Osteoblast (primary cell): ENCODE data around the gene XRCC1. TPM values are rescaled to one million over a fixed set of nuclear protein-coding genes. Genes with fewer than 3 reads are reported as not detected.

ENCODE experiments used
- DNase-seq: peaks from one replicate; pipeline ENCODE4 v3.0.0; 2011; ENCODE audit warnings: low spot score, mixed read lengths; ENCODE audit not compliant: insufficient read length; ENCODE audit errors: missing footprints
- H2AFZ ChIP-seq: 2 replicates; pipeline ENCODE4 v1.6.0; 2011; ENCODE audit warnings: mild to moderate bottlenecking, low read length
- H3K27ac ChIP-seq: 2 replicates; pipeline ENCODE4 v1.5.1; 2011; ENCODE audit warnings: mild to moderate bottlenecking, low read depth, low read length, moderate library complexity
- H3K27me3 ChIP-seq: 2 replicates; pipeline ENCODE4 v1.6.0; 2012; ENCODE audit warnings: mild to moderate bottlenecking, control low read depth, inconsistent platforms, low read length, moderate library complexity; ENCODE audit not compliant: insufficient read depth
- H3K36me3 ChIP-seq: 2 replicates; pipeline ENCODE4 v1.5.1; 2011; ENCODE audit warnings: mild to moderate bottlenecking, low read length, control low read depth, moderate library complexity; ENCODE audit not compliant: insufficient read depth
- H3K4me1 ChIP-seq: 2 replicates; pipeline ENCODE4 v1.5.1; 2011; ENCODE audit warnings: mild to moderate bottlenecking, low read length, control low read depth, moderate library complexity; ENCODE audit not compliant: insufficient read depth
- H3K4me2 ChIP-seq: 2 replicates; pipeline ENCODE4 v1.6.0; 2011; ENCODE audit warnings: mild to moderate bottlenecking, low read length; ENCODE audit not compliant: insufficient read depth
- H3K4me3 ChIP-seq: fragments of 200-600 bp; sonication (generic); 3 replicates; pipeline ENCODE4 v1.5.1; 2012; ENCODE audit warnings: mild to moderate bottlenecking, low read length, inconsistent platforms; ENCODE audit not compliant: insufficient read depth
- H3K79me2 ChIP-seq: 2 replicates; pipeline ENCODE4 v1.6.0; 2012; ENCODE audit warnings: mild to moderate bottlenecking, low read length, control low read depth, inconsistent platforms; ENCODE audit not compliant: insufficient read depth
- H3K9me3 ChIP-seq: 2 replicates; pipeline ENCODE4 v1.5.1; 2011; ENCODE audit warnings: low read depth, low read length, control low read depth
- H4K20me1 ChIP-seq: 2 replicates; pipeline ENCODE4 v1.6.0; 2012; ENCODE audit warnings: mild to moderate bottlenecking, low read length, control low read depth; ENCODE audit not compliant: insufficient read depth
- CTCF ChIP-seq: IDR thresholded peaks from 2 replicates; pipeline ENCODE4 v1.5.1; 2011; ENCODE audit warnings: mild to moderate bottlenecking, low read depth, low read length, moderate library complexity; ENCODE audit errors: extremely low read depth
- total RNA-seq: library from RNA; depleted of rRNA; stranded (reverse); fragments of >200 nt; gene quantifications from 2 replicates; pipeline ENCODE4 v1.2.3, GENCODE V29; 2012

XRCC1 gene
- total RNA-seq, 1 donor = 21.4 TPM

DNA sequence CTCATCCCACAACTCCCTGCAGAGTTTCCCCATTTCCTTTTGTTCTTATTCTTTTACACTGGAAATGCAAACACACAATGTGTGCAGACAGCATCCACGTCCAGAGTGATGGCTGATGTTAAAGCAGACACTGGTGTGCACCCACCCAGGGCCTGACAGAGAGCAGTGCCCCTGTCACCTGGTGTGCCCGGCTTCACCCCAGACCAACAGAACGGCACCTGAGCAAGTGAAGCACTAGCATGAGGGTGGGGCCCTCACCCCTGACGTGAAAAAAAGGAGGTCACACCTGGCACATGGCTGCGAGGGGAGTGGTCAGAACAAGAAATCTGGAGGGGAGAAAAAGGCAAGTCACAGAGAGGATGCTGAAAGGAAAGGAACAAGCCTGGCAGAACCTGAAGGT is 30.1 kb downstream of the XRCC1 start:
- Histone ChIP-seq H3K27me3 (no peaks in the 10 kb centered on the region), H3K36me3 (peaks cover 42% of the 10 kb centered on the region), H3K4me1 (no peaks in the 10 kb centered on the region), H3K4me3 (no peak overlapping the region), H2AFZ (no peak overlapping the region), H3K4me2 (no peak overlapping the region), H3K79me2 (no peaks in the 10 kb centered on the region), H3K9me3 (no peaks in the 10 kb centered on the region), H4K20me1 (no peaks in the 10 kb centered on the region), H3K27ac (no peak overlapping the region)
- no peak for TF ChIP-seq CTCF
- DNase-seq = peak; percentile 25

- no peak for TF ChIP-seq CTCF
- no peak overlapping the region for H3K4me3 ChIP-seq
Observed at GRCh38 chr19:43544077-43544476, 31.2 kb downstream of the XRCC1 start.

GRCh38 chr19:43541920-43542650 is 33.2 kb downstream of the XRCC1 start:
- no peaks in the 10 kb centered on the region for H3K79me2 ChIP-seq
- no peak overlapping the region for H3K27ac ChIP-seq
- no peaks in the 10 kb centered on the region for H3K9me3 ChIP-seq
- H3K4me3 ChIP-seq = no peak overlapping the region
- no peaks in the 10 kb centered on the region for H4K20me1 ChIP-seq
- TF ChIP-seq CTCF = no peak
- peaks cover 56% of the 10 kb centered on the region for H3K36me3 ChIP-seq
- H3K4me1 ChIP-seq = no peaks in the 10 kb centered on the region
- no peaks in the 10 kb centered on the region for H3K27me3 ChIP-seq
- DNase-seq = no peak
- H2AFZ ChIP-seq = no peak overlapping the region
- H3K4me2 ChIP-seq = no peak overlapping the region

More at GRCh38 chr19:43544077-43544476, 31.2 kb downstream of the XRCC1 start:
- H2AFZ ChIP-seq = no peak overlapping the region
- DNase-seq = peak; percentile 8
- peaks cover 41% of the 10 kb centered on the region for H3K36me3 ChIP-seq
- no peak overlapping the region for H3K27ac ChIP-seq
- no peaks in the 10 kb centered on the region for H3K4me1 ChIP-seq
- H3K4me2 ChIP-seq = no peak overlapping the region
- no peaks in the 10 kb centered on the region for H3K79me2 ChIP-seq
- no peaks in the 10 kb centered on the region for H3K27me3 ChIP-seq
- H4K20me1 ChIP-seq = no peaks in the 10 kb centered on the region
- H3K9me3 ChIP-seq = no peaks in the 10 kb centered on the region

- H3K36me3 ChIP-seq = peaks cover 53% of the 10 kb centered on the region
Observed at GRCh38 chr19:43540381-43540780, 34.9 kb downstream of the XRCC1 start.

More at GRCh38 chr19:43540381-43540780, 34.9 kb downstream of the XRCC1 start:
- H3K4me2 ChIP-seq = no peak overlapping the region
- no peaks in the 10 kb centered on the region for H3K9me3 ChIP-seq
- H3K27me3 ChIP-seq = no peaks in the 10 kb centered on the region
- no peak for TF ChIP-seq CTCF
- no peaks in the 10 kb centered on the region for H3K79me2 ChIP-seq
- H3K27ac ChIP-seq = no peak overlapping the region
- no peaks in the 10 kb centered on the region for H3K4me1 ChIP-seq
- peaks cover 4% of the 10 kb centered on the region for H4K20me1 ChIP-seq
- no peak overlapping the region for H3K4me3 ChIP-seq
- no peak for DNase-seq
- no peak overlapping the region for H2AFZ ChIP-seq
